PFSK-1 (cell line): ENCODE results near the gene NRARP.

Source experiments
- FOXP2 ChIP-seq: optimal IDR thresholded peaks from 2 replicates; pipeline ENCODE3; 2011; ENCODE audit warnings: borderline replicate concordance, control low read depth, inconsistent platforms; ENCODE audit not compliant: insufficient read depth; ENCODE audit errors: extremely low read length, extremely low read depth
- POLR2AphosphoS5 ChIP-seq: IDR thresholded peaks from 2 replicates; pipeline ENCODE4 v1.6.1; 2012; ENCODE audit warnings: low read depth, mild to moderate bottlenecking, control low read depth, low read length, moderate library complexity
- REST ChIP-seq, 2 experiments: IDR thresholded peaks; 2 replicates each; pipeline versions ENCODE4 v1.6.1 to v1.8.0; 2011 to 2012; ENCODE audit warnings: low read depth in 2 of 2, low read length in 2 of 2, control low read depth in 1 of 2, inconsistent platforms in 1 of 2, mild to moderate bottlenecking in 1 of 2, moderate library complexity in 1 of 2; ENCODE audit not compliant: insufficient read depth in 1 of 2
- SIN3A ChIP-seq: IDR thresholded peaks from 2 replicates; pipeline ENCODE4 v1.6.1; 2012; ENCODE audit warnings: mild to moderate bottlenecking, low read length, moderate library complexity, borderline replicate concordance; ENCODE audit not compliant: insufficient read depth

GRCh38 chr9:137295849-137296669 lies 6.0 kb downstream of the NRARP start:
- no peak for TF ChIP-seq FOXP2
- no peak; the same call in 1 of the 2 replicates for TF ChIP-seq SIN3A
- TF ChIP-seq REST (IDR thresholded peaks at IDR 0.05; ENCODE audit: insufficient read depth in 1 of 2, low read depth in 2 of 2, low read length in 2 of 2): no peak
- TF ChIP-seq POLR2AphosphoS5: no peak; the same call in 1 of the 2 replicates
